Iris pigment epithelial cell (primary cell): ENCODE results near the gene CCDC116.

Experiments used
- DNase-seq: peaks from one replicate; pipeline ENCODE4 v3.0.0-alpha.2; 2011; ENCODE audit warnings: low read depth

The CCDC116 gene

DNA sequence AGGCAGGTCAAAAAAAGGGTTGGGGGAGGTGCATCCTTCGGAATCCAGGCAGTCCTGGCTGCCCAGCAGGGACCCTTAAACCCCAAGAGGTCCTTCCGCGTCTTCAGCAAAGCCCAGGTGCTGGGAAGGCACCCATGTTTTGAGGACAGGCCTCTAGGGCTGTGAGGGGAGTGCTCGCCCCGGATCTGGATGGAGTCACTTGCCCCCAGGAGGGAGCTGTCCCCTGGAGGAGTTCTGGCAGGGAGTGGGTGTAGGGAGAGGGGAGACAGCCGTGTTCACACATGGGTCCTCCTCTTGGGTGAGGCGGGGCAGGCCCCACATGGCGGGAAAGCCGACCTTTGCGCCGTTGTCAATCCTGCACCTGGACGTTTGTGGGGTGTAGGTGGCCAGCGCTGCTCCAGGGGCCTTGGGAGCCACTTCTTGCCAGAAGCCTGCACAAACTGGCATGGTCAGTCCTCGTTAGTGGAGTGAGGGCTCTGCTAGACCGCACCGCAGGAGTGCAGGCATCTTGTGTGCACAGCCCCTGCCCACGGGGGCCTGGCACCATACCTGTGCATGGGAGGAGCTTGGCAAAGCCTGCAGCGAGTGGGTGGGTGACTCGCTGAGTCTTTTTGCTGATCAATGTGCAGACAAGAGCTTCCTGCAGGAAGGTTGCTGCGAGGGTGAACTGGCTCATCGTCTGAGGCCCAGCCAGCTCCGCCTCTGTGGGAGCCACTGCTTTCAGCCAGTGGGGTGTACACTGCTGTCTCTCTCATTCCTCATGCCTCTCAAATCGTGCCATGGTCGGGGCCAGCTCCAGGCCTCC, 49.2 kb downstream of the CCDC116 start:
- DNase-seq = peak; percentile 16

DNA sequence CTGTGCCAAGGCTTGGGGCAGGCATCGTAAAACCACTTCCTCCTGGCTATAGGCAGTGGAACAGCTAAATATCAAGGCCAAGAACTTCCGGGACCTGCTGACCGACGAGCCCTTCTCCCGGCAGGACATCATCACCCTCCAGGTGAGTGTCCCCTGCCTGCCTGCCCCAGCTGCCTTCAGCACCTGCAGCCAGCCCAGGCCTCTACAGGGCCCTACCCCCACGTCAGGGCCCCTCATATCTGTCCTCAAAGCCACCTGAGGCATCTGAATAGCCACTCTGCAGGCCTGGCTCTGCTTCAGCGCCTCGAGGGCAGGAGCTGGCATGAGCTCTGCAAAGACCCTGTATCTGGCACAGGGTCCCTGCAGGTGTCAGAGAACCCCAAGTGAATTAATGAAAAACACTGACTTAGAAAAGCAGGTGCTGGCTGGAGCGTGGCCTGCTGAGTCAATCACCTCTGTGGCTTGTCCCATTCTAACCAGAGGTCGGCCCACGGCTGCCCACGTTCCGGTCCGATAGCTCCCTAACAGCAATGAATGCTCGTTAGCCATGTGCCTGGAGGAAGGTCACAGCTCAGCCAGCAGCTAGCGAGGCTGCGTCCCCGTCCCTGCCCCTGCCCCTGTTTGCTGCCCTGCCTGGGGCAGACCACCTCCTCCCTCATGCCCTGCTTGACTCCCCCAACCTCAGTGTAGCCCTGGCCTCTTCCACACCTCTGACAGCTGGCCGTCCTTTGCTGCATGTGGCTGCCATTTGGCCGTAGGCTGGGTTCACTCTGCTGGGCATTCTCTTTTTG, 50.0 kb downstream of the CCDC116 start:
- DNase-seq = no peak

DNA sequence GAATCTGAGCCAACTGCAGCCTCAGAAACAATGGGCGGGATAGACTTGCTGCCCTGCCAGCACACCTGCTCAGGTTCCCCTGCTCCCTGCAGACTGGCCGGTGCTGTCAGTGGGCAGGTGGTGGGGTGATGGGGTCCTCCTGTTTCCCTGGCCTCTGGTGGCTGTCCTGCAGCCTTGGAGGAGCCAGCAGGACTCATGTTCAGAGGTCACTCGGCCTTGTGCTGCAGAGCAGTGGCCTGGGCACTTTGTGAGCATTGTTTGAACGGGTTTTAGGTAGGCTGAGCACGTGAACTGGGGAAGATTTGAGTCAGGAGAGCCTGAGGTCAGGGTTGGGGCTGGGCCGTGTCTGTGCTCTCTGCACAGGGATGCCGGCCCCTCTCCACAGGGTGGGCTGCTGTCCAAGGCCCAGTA, 50.8 kb downstream of the CCDC116 start:
- DNase-seq = no peak

DNA sequence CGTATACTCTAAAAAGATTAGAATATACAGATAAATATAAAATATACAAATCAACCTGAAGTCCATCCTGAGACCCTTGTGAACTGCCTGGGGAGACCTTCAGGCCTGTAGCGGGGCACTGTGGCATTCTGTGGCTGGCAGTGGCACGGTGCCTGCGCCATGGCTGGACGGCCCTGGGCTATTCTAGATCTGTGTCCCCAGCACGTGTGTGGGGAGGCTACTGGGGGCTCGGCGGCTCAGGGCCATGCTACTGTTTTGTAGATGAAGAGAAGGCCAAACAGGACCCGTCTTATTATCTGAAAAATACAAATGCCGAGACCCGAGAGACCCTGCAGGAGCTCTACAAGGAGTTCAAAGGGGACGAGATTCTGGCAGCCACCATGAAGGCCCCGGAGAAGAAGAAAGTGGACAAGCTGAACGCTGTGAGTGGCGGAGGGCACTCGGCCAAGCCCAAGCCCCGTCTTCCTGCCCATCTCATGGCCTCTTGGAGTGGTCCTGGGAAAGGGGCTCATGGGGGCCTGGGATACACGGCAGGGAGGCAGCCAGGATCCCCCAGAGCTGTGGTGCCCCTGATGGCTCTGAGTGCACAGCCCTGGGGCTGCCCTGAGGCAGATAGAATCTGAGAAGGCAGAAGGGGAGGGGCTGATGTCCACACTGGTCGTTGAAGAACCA, 52.1 kb downstream of the CCDC116 start:
- DNase-seq = no peak

DNA sequence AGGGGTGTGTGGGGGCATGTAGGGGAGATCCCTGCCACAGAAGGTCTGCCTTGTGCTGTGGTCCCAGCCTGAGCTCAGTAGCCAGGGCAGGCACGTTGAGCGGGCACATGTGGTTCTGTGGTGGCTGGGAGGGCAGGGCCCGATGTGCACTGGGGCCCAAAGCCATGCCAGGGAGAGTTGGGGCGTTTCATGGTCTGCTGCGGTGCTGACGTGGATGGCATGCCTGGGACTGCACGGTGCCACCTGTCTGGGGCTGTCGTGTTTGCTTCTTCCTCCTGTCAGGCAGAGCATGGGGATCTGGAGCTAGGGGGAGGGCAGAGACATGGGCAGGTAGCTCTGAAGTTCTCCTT, 52.6 kb downstream of the CCDC116 start:
- no peak for DNase-seq

DNA sequence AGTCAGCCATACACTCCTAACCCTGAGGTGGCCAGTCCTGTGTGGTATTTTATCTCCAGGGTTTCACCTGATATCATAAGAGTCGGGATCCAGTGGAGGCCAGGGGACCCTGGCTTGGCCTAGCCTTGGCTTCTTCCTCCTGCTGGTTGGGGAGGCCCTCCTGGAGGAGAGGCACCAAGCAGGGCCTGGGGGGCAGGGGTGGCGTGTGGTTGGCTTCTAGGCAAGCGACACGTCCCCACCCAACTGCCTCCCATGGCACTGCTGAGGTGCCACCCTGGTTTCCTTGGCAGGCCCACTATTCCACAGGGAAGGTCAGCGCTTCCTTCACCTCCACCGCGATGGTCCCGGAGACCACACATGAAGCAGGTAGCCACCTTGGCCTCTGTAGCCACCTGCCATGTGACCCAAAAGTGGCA, 53.6 kb downstream of the CCDC116 start:
- DNase-seq = no peak
